UCSD-AML1 (cell line): ENCODE results near the gene SYNGAP1.
A peak's percentile ranks its signal among the peaks of the same experiment; 100 is the strongest.

Source experiments
- DNase-seq: peaks from one replicate; lab custom pipeline; 2025; ENCODE audit not compliant: unreplicated experiment; lab: John Stamatoyannopoulos, UW

The SYNGAP1 gene

GRCh38 chr6:33434961-33435360 is 15.1 kb downstream of the SYNGAP1 start:
- DNase-seq = no peak

- no peak for DNase-seq
Observed at GRCh38 chr6:33437666-33438065, 17.8 kb downstream of the SYNGAP1 start.

- no peak for DNase-seq
Observed at GRCh38 chr6:33438978-33439594, 19.2 kb downstream of the SYNGAP1 start.

GRCh38 chr6:33439956-33440648 is 20.2 kb downstream of the SYNGAP1 start:
- DNase-seq = no peak

- DNase-seq = no peak
Observed at GRCh38 chr6:33440649-33441309, 20.9 kb downstream of the SYNGAP1 start.

- DNase-seq = no peak
Observed at GRCh38 chr6:33441457-33441856, 21.6 kb downstream of the SYNGAP1 start.

- no peak for DNase-seq
Observed at GRCh38 chr6:33442283-33442682, 22.4 kb downstream of the SYNGAP1 start.

GRCh38 chr6:33443025-33443424 is 23.2 kb downstream of the SYNGAP1 start:
- no peak for DNase-seq

GRCh38 chr6:33443619-33444504 is 24.0 kb downstream of the SYNGAP1 start:
- no peak for DNase-seq

GRCh38 chr6:33445119-33445603 is 25.3 kb downstream of the SYNGAP1 start:
- DNase-seq = no peak

- no peak for DNase-seq
Observed at GRCh38 chr6:33446356-33446755, 26.5 kb downstream of the SYNGAP1 start.

GRCh38 chr6:33450434-33450833 is 30.6 kb downstream of the SYNGAP1 start:
- DNase-seq = no peak

- no peak for DNase-seq
Observed at GRCh38 chr6:33451606-33452005, 31.7 kb downstream of the SYNGAP1 start.

- DNase-seq = no peak
Observed at GRCh38 chr6:33452496-33452895, 32.6 kb downstream of the SYNGAP1 start.

- DNase-seq = no peak
Observed at GRCh38 chr6:33453393-33454008, 33.6 kb downstream of the SYNGAP1 start.

GRCh38 chr6:33454009-33454946 is 34.4 kb downstream of the SYNGAP1 start, which contains the start of gene ZBTB9:
Gene ZBTB9 (plus strand): TSS chr6:33454576. CDS start chr6:33455101, 525 bp downstream.
- DNase-seq = peak; percentile 95

- no peak for DNase-seq
Observed at GRCh38 chr6:33455051-33455450, 35.2 kb downstream of the SYNGAP1 start.

GRCh38 chr6:33456156-33456555 is 36.3 kb downstream of the SYNGAP1 start:
- DNase-seq = no peak

- no peak for DNase-seq
Observed at GRCh38 chr6:33458676-33459075, 38.8 kb downstream of the SYNGAP1 start.
